SU-DHL-6 (cell line): ENCODE measurements around the gene CPNE5.

ENCODE experiments used
- CTCF ChIP-seq: fragments of 200-600 bp; sonication (generic); IDR thresholded peaks from one replicate; pipeline ENCODE4 v1.5.1; 2017; ENCODE audit warnings: antibody characterized with exemption, mild to moderate bottlenecking, low read length, moderate library complexity; ENCODE audit not compliant: insufficient read depth, poor library complexity, severe bottlenecking
- EZH2phosphoT487 ChIP-seq: fragments of 200-600 bp; sonication (generic), shearing (Covaris generic); conservative IDR thresholded peaks from 2 replicates; pipeline ENCODE4 v1.6.1; 2018; ENCODE audit warnings: mild to moderate bottlenecking, antibody characterized with exemption, low read length, moderate library complexity, mixed read lengths

DNA sequence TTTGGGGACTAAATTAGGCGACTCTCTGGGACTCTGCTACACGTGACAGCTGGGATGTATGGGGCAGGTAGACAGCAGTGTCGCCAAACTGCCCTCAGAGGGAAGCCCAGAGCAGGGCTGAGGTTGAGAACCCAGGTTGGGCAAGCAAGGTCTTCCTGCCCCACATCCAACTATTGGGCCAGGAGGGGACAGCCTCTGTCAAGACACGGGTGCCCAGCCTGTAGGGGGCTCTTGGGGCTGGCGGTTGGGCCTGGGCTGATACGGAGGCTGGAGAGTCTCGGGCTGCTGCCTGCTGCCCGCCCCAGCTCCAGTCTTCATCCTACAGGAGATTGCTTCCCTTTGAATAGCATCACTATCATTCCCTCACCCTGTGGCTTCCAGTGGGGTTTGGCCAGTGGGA, 33.3 kb downstream of the CPNE5 start:
- no peak for TF ChIP-seq CTCF
- TF ChIP-seq EZH2phosphoT487 = no peak
